Keratinocyte (primary cell): ENCODE data around the gene WDR45B.

Experiments used
- CTCF ChIP-seq, 3 experiments: IDR thresholded peaks in 1 of 3; conservative IDR thresholded peaks in 1 of 3; optimal IDR thresholded peaks in 1 of 3; 2 replicates in 2 of 3; 3 replicates in 1 of 3; pipeline versions ENCODE3 to v1.5.1; 2011; ENCODE audit warnings: low read length in 3 of 3, mild to moderate bottlenecking in 3 of 3, moderate library complexity in 2 of 3, control low read depth in 1 of 3, inconsistent platforms in 1 of 3; ENCODE audit not compliant: insufficient read depth in 2 of 3; ENCODE audit errors: extremely low read depth in 1 of 3
- EZH2 ChIP-seq: IDR thresholded peaks from one replicate; pipeline ENCODE4 v1.6.1; 2012; ENCODE audit warnings: inconsistent platforms, mild to moderate bottlenecking, low read length, moderate library complexity

GRCh38 chr17:82662711-82663261, 14.5 kb upstream of the WDR45B start:
- TF ChIP-seq CTCF (optimal IDR thresholded peaks at IDR 0.05 in 1 of 3, IDR thresholded peaks at IDR 0.05 in 1 of 3, conservative IDR thresholded peaks at IDR 0.05 in 1 of 3; ENCODE audit: extremely low read depth in 1 of 3, insufficient read depth in 2 of 3, low read length in 3 of 3): no peak
- no peak for TF ChIP-seq EZH2
